ENCODE data around the gene AP1M1.

AP1M1 gene

DNA sequence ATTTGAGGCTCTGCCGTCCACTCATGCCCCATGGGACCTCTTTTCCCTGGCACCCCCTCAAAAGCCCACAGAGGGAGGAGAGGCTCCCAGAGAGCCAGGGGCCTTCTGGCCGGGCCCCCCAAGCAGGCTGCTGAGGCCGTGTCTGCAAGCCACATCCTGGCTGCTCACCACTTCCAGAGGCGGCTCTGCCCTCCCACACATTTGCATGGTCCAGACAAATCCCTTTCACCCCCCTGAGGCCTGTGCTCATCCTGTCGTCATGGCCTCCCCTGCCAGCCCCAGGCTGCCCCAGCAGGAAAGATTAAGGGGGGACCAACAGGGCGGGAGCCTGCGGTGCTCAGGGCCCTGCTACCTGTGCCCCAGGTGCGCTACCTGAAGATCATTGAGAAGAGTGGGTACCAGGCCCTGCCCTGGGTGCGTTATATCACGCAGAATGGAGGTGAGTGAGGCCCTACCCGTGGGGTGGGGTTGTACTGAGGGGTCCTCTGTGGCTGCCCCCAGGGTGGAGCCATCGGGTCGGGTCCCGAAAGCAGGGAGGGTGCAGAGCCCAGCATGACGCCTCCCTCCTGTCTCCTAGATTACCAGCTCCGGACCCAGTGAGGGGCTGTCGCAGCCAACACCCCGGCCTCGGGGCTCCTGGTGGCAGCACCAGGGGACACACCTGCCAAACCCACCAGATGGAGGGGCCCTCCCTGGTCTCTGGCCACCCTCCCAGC is 36.3 kb downstream of the AP1M1 start:
- DNase-seq: no peak

- no peak for DNase-seq
Observed at GRCh38 chr19:16234552-16235445, 37.1 kb downstream of the AP1M1 start.

DNA sequence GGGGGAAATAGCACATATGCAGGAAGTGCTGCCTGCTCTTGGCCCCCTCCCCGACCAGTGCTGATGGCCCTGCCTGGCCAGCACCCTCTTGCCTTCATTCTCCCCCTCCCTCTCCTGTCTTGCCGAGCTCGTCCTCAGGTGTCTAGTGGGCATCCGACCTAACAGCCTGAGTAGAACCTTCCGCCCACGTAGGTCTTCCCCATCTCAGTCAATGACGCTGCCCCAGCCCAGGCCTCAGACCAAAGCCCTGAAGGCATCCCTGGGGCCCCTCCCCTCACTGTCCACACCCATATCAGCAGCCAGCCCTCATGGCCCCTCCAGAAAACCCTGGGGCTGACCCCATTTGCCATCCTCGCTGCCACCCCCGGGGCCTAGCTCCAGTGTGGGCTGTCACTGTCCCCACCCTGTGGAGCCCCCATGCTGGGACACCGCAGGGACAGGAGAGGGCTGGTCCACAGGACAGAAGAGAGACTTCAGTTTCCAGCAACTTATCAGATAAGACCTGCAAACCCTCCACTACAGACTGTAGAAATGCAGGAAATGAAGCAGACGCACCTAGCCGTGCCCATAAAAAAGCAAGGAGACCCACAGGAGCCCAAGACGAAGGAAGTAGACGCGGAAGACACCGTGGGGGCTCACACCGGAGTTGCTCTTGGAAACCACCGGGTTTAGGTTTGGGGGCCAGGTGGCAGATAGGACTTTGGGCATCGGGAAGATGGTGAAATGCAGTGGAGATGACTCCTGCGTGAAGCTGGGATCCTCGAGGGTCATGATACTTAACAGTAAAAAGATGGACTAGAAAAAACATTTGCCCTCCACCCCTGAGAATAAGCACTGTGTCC is 38.3 kb downstream of the AP1M1 start:
- no peak for DNase-seq

DNA sequence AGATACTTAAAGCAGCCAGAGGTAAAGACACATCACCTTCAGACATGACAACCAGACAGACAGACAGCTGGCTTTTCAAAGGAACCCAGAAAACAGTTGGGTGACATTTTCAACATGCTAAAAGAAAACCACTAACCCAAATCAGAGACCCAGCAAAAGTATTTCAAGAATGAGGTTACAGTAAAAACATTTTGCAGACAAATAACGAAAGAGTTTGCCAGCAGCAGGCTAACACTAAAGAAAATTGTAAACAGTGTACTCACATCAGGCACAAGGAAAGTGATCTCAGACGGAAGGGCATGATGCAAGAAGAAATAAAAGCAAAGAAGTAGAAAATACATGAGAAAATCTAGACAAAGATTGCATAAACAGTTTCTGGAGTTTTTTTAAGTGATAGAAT is 46.4 kb downstream of the AP1M1 start:
- DNase-seq: no peak

- peak; percentile 32 for DNase-seq
Observed at GRCh38 chr19:16247353-16248182, 49.9 kb downstream of the AP1M1 start.

DNA sequence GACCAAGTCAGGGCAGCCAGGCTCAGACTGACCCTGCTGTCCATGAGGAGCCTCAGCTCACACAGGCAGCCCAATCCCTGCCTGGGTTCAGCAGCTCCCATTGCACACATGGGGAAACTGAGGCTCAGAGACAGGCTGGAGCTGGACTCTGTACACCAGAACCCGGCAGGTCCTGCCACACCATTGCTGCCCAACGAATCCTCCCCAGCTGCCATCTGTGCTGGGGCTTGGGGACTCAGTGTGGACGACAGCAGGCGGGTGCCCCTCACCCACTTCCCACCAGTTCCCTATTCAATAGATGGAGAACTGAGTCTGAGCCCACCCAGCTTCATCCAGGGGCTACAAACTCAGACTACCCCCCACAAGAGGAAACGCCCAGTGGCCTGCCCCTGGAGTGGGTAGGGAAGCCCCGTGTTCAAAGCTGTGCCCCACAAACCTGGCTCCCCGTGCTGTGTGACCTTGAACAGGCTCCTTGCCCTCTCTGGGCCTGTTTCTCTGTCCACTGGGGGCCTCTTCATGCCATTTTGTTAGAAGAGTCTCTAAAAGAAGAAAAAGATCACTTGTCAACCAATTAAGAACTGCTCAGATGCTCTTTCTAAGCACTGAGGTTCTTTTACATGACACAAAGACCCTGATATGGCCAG is 50.8 kb downstream of the AP1M1 start:
- DNase-seq: no peak

- no peak for DNase-seq
Observed at GRCh38 chr19:16249826-16250404, 52.2 kb downstream of the AP1M1 start.

- DNase-seq: no peak
Observed at GRCh38 chr19:16252459-16253205, 54.9 kb downstream of the AP1M1 start.

DNA sequence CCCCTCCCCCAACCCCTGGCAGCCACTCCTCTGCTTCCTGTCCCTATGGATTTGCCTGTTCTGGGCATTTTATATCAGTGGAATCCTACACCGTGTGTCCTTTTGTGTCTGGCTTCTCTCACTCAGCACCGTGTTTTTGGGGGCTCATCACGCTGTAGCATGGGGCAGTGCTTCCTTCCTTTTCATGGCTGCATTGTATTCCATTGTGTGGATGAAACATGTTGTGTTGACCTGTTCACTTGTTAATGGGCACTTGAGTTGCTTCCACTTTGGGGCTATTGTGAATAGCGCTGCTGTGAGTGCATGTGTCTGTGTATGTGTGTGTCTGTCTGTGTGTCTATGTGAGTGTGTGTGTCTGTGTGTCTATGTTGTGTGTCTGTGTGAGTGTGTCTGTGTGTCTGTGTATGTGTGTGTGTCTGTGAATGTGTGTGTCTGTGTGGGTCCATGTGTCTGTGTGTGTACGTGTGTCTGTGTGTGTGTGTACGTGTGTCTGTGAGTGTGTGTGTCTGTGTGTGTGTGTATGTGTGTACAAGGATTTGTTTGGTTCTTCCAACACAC is 57.2 kb downstream of the AP1M1 start:
- no peak for DNase-seq

DNA sequence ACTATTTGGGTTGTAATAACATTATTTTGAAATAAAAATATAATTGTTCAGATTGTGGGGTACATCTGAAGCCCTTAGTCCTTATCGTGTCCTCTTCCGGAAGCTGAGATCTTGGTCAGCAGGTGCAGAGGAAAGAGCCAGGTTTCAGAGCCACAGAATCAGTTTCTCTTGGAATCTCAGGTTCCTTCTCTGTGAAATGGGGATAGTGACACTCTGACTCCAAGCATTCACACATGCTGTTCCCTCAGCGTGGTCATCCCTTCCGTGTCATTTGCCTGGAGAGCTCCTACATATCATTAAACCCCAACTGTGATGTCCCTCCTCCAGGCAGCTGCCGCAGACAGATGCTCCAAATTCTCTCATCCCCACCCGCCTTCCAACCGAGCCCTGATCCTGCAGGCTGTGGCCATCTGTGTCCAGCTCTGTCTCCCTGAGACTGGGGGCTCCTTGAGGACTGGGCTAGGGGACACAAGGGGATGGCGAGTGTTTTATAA is 59.8 kb downstream of the AP1M1 start:
- no peak for DNase-seq

DNA sequence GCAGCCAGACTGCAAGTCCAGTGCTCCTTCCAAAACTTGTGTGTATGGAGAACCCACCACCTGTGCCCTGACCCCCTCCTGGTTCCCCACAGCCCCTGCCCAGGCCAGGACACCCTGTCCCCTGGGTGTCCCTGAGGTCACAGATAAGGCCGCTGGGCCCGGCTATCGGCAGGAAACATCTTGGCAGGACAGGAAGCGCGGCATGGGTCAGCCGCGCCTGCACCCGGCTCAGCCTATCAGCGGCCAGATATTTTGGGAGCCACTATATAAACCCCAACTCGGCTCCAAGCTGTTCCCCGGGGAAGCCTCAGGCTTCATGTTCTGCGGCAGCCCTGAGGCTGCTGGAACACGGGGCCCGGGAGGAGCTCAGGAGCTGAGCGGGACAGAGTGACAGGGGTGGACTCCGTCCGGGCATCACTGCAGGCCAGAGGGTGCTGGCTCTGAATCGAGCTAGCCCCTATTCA is 60.8 kb downstream of the AP1M1 start:
- DNase-seq: no peak

DNA sequence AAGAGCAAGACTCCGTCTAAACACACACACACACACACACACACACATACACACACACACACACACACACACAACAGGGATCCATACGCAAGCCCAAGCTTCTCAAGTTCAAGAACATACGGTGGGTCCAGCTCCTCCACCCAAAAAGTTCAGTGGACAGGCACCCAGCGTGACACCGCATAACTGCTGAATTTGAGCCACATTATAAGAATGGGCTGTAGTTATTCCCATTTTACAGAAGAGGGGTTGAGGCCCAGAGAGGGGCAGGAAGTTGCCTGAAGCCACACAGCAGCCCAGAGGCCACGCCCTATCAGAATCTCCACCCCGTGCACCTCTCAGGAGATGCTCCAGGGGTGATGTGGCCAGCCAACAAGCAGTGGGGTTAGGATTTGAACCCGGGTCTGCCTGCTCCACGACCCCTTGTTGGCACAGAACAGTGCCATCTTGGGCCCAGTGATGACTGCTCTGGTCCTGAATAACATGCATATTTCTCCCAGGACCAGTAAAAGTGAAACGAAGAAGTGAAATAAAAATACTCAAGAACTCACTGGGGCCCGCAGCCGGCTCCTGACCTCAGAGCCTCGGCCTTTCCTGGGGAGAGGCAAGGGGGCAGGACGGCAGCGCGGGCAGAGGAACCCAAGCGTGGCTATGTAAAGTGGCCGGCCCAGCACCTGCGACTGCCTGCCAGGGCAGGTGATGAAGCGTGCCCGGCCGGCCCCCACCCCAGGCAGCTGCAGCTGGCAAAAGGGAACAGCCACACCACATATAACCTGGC is 61.9 kb downstream of the AP1M1 start:
- no peak for DNase-seq

DNA sequence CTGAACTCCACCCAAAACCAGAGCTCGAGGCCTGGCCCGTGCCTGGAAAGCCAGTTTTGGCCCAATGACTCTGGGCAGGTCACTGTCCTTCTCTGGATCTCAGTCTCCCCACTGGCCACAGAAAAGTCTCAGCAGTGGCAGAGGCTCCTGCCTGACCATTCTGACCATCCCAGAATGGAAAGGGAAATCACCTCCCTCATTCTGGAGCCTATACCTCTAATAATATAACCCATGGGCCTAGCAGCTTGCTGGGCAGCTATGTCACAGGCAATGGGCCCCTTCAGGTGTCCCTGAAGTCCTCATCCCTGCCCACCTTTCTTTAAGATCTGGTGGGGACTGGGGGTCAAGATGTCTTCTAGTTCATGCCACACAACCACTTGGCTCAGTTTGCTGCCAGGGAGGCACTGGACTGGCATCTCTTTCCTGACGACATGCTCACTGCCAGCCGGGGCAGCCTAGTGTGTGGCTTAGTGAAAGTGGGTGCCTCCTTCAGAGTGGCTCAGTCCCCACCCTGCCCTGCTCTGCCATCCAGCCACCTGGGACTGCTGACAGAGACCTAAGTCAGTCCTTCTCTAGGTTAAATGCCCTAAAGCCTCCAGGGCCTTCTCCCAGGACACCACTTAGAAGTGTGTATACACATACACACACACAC is 62.6 kb downstream of the AP1M1 start:
- no peak for DNase-seq

DNA sequence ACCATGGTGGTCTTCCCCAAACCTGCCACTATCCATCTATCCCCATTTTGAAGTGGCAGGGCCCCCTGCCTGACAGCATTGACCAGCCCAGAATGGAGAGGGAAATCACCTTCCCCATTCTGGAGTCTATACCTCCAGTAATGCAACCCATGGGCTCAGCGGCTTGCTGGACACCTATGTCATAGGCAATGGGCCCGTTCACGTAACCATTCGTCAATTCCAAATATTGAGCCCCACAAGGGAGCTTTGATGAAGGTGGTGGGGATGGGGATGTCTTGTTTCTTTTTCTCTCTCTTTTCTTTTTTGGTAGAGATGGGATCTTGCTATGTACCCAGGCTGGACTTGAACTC is 63.1 kb downstream of the AP1M1 start:
- DNase-seq: no peak

DNA sequence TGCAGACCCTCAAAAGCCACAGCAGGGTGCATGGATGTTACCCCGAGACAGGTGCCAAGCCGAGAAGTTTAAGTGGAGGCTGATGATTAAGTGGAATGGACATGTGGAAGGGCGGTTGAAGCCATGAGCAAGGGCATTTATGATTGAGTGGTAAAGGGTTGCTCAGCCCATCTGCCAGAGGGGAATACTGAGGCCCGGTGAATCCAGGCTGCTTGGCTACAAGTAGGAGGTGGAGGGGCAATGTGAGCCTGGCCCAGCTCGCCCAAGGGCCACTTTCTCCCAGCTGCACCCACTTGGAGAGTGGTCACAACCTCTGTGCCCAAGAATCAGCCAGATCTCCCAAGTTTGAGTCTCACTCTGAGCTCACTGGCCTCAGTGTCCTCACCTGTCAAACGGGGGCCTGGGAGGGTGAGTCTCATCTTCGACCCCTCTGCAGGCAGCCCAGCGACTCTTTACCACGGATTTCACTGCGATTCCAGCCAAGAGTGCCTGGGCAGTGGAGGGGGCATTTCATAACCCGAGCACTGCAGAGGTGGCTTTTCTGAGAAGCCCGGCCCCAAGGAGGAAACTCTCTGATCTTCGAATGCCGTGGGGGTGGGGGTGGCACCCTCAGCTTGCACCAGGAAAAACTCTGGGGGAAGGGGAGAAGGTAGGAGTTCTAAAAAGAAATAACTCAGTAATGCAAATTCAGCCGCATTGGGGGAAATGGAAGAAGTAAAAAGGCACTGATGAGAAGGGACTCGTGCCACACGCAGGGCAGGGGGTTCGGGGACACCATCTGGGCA is 64.1 kb downstream of the AP1M1 start:
- no peak for DNase-seq

DNA sequence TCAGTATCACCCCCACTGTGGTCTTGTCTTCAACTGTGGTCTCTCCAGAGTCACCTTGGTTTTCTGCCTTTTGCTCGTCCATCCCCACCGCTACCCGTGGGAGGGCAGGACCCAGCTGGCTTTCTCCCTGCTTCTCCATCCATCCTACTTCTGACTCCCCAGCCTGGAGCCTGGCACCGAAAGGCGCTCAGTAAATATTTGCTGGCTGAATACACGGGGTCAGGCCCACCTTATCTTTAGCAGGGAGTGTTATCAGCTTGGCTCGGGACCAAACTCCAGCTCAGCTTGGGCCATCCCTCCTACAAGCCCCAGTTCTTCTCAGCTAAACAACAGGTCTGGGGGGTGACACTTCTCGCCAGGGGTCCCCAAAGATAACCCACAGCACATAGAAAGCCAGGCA is 64.9 kb downstream of the AP1M1 start:
- DNase-seq: no peak

DNA sequence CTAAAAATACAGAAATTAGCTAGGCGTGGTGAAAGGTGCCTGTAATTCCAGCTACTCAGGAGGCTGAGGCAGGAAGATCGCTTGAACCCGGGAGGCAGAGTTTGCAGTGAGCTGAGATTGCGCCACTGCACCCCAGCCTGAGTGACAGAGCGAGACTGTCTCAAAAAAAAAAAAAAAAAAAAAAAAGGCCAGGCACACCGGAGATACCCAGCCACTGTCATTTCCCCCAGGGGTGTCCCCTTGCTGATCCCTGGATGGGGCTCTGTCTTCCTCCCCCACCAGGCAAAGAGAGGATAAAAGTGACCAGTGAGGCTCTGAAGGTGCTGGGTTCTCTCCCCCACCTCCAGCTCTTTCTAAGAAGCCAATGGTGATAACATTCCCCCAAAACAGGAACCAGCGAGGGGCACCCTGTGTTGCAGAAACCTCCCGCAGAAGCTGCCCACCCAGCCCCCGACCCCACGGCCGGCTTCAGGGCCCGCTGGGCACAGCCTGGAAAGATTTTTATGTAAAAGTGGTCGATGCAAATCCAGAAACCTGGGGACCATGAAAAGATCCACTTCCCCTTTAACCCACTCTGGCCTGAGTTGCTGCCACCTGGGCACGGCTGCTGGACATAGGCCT is 65.5 kb downstream of the AP1M1 start:
- no peak for DNase-seq

DNA sequence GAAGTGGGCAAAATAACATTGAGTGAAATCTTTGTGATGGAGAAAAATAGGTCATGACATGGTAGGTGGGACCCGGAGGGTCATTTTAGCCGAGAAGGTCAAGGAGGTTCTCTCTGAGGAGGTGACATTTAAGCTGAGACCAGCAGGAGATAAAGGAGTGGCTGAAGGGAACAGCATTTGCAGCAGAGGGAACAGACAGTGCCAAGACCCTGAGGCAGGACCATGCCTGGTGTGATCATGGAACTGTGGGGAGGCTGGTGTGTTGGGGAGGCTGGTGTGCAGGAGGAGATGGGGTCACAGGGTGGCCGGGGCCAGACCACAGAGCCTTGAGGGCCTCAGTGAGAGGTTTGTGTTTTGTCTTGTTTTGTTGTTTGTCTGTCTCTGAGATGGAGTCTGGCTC is 67.5 kb downstream of the AP1M1 start:
- DNase-seq: no peak
